HG03025 (cell line): ENCODE data around the gene SRPK2.
"Not testable (repeated sequence)": the region's sequence is repeated elsewhere in the genome, so short reads cannot be mapped to it uniquely, and the experiment has no call there.

ENCODE experiments used
- ATAC-seq: cut with Tn5 transposase; IDR thresholded peaks from one replicate; pipeline ENCODE4 v1.9.1; 2021; ENCODE audit warnings: mild to moderate bottlenecking, moderate library complexity; ENCODE audit not compliant: unreplicated experiment, low FRiP score

Gene SRPK2

DNA sequence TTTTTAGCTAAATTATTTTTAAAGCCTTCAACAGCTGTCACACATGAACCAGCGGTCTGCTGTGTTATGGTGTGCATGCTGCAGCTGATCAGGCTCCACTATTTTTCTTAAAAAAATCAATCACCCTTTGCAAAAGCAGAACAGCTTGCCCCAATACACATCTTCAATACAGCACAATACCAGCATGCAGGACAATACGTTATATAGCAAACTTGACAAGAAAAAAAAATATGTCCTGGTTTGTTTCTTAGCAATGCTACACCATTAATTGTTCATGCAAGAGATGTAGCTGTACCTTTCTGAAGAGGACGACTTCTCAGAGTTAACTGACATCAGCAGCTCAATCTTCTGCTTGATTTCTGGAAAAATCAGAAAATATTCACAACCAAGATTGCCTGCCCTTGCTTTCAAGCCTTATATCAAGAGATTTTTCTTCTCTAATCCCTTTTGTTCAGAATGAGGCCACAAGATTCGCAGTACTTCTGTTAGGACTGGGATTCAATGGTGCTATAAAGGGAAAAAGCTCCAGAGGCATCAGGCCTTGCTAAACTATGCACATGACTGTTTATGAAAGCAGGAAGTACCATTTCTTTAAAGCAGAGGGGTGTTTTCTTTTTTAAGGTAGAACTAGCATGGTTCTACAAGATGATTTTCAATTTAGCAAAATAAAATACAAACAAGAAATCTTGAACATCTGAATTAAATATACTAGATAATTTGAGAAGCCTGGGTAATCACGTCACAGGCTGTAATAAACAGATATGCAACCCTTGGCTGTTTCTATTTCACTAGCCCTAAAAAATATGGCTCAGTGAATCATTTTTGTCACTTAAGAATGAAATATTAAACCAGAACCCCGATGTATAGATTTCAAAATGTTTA is 120.0 kb downstream of the SRPK2 start:
- peak; percentile 70 for ATAC-seq

DNA sequence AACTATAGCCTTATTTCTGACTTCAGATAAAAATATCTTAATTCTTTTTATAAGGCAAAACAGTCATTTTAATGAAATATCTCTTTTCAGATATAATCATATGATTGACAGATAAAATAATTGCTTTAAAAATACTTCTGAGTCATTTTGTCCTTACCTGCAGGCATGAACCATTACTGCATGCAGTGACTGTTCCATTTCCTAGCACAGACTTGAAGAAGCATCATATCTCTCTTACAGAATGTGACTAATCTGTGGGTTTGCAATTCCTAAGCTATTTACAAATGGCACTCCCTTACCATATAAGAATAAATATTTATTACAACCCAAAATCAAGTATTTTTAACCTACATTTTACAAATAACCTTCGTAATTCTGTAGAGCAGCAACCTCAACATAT is 120.7 kb downstream of the SRPK2 start:
- peak; percentile 23 for ATAC-seq

DNA sequence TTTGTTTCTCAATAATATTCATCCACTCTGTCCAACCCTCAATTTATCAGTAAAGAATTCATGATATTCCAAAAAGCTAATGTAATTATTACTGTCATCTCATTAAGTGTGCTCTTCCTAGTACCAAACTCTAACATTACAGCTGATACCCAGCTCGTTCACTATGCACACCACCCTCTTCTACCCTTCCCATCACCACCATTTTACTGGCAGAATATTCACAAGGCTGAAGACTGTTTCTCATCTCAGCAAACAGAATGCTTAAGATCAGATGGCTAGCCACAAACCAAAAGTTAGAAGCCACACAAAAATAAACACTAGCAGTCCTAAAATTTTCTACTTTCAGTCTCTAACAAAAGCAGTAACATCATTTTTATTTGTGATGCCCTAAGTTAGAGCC is 121.5 kb downstream of the SRPK2 start:
- ATAC-seq: no peak

DNA sequence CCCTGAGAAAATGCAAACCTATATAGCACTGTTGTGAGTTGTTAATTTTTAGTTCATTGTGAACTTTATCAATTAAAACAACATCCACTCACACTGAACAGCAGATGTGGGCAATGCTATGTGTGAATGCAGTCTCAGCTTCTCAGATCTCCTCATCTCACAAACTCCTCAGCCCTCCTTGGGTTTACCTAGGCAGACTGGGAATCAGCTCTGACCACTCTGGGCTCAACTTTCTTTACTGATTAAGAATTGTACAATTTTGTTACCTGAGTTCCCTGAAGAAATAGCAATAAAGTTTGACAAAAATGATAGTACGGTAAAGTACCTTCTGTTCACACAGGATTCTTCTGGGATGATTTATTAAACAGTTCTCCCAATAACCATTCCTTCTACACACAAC is 124.0 kb downstream of the SRPK2 start:
- no peak for ATAC-seq

DNA sequence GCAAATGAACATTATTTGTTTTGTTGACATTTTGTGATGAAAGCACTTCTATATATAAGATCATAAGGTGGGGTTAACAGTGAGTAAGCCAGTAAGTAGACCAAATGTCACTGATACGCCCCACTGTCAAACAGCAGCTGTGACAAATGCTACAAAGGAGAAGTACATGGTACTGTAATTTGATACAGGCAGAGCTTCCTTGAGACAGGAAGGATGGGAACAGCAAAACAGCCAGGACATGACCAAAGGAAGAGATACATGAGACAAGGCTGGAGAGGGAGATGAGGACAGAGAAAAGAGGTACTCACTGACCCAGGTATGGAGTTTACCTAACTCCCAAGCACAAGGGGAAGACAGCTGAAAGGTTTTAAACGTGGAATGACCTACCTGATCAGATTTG is 127.0 kb downstream of the SRPK2 start:
- no peak for ATAC-seq

DNA sequence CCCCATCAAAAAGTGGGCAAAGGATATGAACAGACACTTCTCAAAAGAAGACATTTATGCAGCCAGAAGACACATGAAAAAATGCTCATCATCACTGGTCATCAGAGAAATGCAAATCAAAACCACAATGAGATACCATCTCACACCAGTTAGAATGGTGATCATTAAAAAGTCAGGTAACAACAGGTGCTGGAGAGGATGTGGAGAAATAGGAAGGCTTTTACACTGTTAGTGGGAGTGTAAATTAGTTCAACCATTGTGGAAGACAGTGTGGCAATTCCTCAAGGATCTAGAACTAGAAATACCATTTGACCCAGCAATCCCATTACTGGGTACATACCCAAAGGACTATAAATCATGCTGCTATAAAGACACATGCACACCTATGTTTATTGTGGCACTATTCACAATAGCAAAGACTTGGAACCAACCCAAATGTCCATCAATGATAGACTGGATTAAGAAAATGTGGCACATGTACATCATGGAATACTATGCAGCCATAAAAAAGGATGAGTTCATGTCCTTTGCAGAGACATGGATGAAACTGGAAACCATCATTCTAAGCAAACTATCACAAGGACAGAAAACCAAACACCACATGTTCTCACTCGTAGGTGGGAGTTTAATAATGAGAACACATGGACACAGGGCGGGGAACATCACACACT is 128.4 kb downstream of the SRPK2 start:
- not testable (repeated sequence) for ATAC-seq

DNA sequence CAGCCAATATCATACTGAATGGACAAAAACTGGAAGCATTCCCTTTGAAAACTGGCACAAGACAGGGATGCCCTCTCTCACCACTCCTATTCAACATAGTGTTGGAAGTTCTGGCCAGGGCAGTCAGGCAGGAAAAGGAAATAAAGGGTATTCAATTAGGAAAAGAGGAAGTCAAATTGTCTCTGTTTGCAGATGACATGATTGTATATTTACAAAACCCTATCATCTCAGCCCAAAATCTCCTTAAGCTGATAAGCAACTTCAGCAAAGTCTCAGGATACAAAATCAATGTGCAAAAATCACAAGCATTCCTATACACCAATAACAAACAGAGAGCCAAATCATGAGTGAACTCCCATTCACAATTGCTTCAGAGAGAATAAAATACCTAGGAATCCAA is 129.8 kb downstream of the SRPK2 start:
- ATAC-seq: not testable (repeated sequence)

DNA sequence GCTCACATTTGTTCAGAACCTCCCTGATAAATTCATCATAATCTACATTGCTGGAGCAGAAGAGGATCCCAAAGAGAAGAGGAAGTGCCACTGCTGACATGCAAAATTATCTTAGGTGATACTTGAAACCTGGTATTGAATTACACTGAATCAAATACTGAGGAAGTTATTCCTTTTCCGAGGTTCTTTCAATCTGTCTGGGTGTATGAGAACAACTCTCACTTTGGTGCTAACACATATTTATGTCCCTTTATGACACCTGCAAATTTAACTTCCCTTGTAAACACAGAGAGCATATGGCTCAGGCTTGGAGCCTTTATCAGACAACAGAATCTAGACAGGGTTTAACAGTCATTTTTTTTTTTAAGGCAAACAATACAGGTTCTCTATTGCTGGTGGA is 131.4 kb downstream of the SRPK2 start:
- ATAC-seq: no peak

DNA sequence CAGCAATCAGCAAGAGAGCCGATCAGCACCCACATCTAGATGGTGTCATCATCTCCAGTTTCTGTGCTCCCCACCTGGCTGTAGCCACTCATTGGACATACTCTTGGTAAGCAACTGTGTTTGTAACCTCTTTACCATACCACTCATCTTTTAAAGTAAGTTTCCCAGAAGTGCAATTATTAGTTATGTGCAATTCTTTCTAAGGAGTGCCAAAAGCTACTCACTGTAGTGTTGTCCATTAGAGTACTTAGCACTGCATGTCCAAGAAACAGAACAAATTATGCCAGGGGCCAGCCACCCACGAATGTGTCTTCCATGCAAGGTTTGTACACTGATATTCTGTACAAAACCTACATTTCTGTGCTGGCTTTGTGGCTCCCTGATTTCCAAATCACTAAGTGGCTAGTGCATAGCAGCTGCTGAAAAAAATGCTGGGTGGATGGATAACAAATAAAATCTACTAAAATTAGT is 131.9 kb downstream of the SRPK2 start:
- ATAC-seq: no peak

DNA sequence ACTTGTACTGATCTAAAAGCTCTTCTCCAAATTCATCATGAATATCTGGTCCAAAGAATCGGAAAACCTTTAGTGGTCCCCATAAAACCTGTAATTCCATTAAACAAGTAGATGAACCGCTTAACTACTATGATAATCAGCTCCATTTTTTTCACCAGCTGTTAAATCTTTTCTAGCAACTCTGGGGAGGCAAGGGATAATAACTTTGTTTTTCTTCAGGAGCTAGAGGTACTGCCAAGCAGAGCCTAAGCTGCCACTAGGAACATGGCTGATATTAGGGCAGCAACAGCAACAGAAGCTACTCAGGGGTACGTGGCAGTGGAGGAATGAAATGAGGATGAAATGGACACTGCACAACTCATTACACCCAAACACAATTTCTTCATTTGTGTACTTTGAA is 138.0 kb downstream of the SRPK2 start:
- ATAC-seq: no peak

DNA sequence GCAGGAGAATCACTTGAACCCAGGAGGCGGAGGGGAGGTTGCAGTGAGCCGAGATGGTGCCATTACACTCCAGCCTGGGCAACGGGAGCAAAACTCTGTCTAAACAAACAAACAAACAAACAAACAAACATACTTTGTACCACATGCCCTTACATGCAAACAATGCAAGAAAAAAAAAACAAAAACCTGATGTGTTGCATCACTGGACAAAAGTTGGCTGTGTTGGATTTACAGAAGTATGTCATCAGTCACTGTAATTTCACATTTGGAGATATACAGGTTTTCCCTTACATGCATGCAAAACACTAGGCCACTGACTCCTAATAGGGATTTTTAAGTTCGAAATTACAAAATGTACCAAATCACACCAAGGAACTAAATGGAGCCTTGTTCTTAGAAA is 138.5 kb downstream of the SRPK2 start:
- no peak for ATAC-seq

DNA sequence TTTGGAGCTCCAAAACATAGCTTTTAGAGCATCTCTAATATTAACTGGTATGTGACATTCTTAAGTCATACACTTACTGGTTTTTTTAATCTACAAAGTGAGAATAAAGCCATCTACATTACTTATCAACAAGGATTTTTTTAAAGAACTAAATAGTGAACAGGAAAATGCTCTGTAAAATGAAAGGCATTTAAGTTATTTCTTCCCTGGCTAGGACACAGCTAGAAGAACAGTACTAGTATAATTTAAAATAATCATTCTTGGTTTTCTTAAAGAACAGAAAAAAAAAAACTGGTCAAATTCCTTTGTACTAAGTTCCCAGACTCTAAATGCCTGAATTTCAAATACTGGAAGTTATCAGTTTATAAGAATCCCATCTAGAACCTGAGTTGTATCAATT is 139.5 kb downstream of the SRPK2 start:
- no peak for ATAC-seq

DNA sequence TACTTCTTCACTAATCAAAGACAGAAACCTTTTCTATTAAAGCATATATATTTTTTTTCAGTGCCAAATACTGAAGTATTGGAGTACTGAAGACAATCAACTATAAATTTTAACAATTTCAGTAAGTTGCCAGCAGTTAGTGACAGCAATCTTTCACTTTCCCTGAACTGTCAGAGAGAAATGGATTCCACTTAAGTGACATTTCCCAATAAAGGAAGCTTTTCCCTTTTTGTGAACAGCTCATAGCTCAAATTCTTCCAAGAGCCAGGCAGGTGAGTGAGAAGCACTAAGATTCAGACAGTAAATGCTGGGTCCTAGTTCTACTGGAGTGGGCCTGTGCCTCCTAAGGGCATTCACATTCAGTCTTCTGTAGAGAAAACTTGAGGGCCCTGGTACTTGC is 142.0 kb downstream of the SRPK2 start:
- no peak for ATAC-seq

DNA sequence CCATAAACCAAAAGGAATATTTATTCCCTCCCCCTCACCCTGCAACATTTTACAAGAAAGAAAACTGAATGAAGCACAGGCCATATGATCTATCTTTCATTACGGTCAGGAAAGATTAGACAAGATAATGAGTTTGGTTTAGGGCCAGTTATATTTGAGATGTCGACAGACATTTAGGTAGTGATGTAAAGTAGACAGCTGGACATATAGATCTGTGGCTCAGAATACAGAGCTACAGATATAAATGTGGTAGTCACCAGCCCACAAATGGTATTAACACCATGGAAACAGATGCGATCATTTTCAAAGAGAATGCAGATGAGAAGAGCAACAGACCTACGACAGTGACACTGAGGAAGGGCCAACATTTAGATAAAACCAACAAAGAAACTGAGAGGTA is 142.5 kb downstream of the SRPK2 start:
- ATAC-seq: no peak

DNA sequence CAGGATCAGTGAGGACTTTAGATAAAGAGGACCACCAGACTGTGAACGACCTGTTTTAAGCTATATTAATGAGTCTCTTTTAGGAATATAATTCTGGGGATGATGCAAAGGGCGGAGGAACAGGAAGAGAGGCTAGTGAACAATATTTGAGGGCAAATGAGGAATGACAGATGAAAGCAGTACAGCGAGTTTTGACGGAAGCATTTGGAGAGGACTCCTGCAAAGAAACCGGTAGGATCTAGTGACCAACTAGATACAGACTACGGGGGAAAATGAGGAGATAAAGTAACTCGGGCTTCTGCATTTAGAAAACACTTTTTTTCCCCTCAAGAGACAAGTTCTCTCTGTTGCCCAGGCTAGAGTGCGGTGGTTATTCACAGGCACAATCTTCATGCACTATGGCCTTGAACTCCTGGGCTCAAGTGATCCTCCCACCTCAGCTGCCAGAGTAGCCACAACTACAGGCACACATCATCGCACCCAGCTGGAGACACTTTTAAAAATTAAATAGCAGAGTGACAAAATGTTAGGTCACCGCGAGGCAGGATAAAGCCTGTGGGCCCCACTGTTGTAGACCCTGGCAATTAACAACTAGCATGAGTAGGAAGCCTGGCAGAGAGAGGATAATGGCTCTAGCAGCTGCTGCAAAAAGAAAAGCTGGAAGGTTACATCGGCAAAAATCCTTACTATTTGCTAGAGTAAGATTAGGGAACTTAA is 143.2 kb downstream of the SRPK2 start:
- ATAC-seq: no peak

DNA sequence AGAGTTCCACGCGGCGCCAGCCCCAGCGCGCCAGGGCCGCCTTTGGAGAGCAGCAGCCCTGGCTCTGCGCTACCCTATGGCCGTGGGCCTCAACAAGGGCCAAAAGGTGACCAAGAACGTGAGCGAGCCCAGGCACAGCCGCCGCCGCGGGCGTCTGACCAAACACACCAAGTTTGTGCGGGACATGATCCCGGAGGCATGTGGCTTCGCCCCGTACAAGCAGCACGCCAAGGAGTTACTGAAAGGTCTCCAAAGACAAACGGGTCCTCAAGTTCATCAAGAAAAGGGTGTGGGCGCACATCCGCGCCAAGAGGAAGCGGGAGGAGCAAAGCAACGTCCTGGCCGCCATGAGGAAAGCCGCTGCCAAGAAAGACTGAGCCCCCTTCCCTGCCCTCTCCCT is 144.1 kb downstream of the SRPK2 start:
- no peak for ATAC-seq

DNA sequence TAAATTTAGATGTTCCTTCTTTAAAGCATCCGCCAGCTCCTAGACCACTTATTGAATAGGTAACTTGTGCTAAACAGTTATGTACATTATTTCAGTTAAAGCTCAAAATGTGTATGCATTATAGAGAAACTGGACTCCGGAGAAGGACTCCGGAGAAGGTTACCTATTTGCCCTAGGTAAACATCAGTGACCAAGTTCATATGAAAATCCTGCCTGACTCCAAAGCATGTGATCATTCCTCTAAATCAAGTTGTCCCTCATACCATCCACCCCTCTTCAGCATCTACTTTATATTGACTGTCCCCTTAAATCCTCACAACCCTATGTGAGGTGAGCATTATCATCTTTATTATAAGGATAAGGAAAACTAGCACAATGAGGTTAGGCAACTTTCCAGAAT is 147.5 kb downstream of the SRPK2 start:
- no peak for ATAC-seq

DNA sequence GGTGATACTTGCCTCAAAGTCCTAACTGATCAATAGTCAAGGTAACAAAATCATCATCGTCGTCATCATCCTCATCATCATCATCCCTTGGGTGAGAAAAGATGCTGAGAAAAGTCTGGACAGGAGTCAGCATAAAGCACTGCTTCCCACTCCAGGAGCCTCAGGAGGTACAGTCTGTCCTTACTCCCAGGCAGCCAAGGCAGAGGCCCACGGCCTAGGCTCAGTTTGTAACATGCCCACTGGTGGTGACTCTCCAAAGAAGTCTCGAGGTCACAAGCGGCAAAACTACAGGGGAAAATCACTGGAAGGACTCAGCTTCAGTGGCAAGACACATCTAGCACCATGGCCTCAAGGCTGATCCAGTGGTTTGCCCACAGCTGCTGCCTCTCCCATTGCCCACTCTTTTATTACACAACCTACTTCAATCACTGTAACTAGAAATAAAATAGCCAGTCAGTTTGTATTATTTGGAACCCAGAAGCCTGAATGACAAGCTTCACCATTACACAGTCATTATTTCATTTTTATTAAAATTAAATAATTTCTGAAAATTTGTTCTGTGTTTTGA is 150.4 kb downstream of the SRPK2 start:
- no peak for ATAC-seq

DNA sequence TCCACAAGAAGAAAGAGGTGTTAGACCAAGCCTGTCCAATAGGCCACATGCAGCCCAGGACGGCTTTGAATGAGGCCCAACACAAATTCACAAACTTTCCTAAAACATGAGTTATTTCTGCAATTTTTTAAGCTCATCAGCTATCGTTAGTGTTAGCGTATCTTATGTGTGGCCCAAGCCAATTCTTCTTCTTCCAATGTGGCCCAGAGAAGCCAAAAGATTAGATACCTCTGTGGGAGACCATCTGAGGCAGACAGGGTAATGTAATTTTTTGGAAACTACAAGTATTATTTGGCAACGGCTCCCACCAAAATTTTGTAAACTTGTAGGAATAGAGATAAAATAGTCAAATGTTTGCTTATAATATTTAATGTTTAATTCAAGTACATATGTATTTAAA is 153.8 kb downstream of the SRPK2 start:
- ATAC-seq: no peak

DNA sequence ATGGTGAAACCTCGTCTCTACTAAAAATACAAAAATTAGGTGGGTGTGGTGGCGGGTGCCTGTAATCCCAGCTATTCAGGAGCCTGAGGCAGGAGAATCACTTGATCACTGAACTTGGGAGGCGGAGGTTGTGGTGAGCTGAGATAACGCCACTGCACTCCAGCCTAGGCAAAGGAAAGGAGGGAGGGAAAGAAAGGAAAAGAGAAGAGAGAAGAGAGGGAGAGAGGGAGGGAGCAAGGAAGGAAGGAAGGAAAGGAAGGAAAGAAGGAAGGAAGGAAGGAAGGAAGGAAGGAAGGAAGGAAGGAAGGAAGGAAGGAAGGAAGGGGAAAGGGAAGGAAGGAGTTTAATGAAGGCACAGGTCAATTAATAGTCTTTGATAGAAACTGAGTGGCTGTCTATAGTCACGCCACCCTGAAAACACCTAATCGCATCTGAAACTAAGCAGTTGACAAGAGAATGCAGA is 155.9 kb downstream of the SRPK2 start:
- ATAC-seq: not testable (repeated sequence)

DNA sequence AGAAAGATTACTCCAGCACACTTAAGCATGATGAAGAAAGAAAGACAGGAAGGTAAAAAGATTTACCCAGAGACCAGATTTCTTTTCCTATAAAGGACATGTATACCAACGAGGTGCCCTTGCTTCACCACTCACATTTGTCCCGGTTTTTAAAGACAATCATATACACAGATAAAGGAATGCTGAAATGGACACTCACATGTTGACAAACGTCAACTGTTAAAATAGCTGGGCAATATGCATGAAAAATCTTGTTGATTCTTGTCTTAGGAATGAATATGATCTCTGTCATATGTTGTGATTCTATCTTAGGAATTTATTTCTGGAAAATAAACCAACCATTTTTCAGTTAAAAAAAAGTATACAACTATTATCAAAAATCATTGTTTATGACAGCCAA is 158.2 kb downstream of the SRPK2 start:
- ATAC-seq: no peak
